CD4-positive, alpha-beta memory T cell (primary cell): ENCODE data around the gene BHLHE23. TPM values are rescaled to one million over a fixed set of nuclear protein-coding genes. Genes with fewer than 3 reads are reported as not detected.
"Not testable (repeated sequence)": the region's sequence is repeated elsewhere in the genome, so short reads cannot be mapped to it uniquely, and the experiment has no call there.

Experiments
- CTCF ChIA-PET: fragments of 350-600 bp; sonication (Branson Sonifier 250); formaldehyde crosslinking; loops from one replicate; lab custom pipeline; 2021; ENCODE audit warnings: inconsistent platforms; ENCODE audit not compliant: partially characterized antibody; lab: Charles Lee
- POLR2A ChIA-PET: fragments of 350-600 bp; sonication (Branson Sonifier 250); formaldehyde crosslinking; loops from one replicate; lab custom pipeline; 2021; ENCODE audit not compliant: partially characterized antibody; lab: Charles Lee
- DNase-seq, 5 donors: peaks; one replicate each; pipeline versions ENCODE4 v3.0.0 to v3.0.0-alpha.2; 2020 to 2022; ENCODE audit warnings: mixed read lengths in 1 of 5
- H3K27ac ChIP-seq: one replicate; pipeline ENCODE4 v1.7.0; 2013; ENCODE audit warnings: low read depth, low read length
- H3K27me3 ChIP-seq: 2 replicates; pipeline ENCODE4 v1.7.0; 2013; ENCODE audit warnings: mild to moderate bottlenecking, low read length, moderate library complexity; ENCODE audit not compliant: insufficient read depth
- H3K36me3 ChIP-seq: 2 replicates; pipeline ENCODE4 v1.7.0; 2013; ENCODE audit warnings: mild to moderate bottlenecking, low read length, moderate library complexity; ENCODE audit not compliant: insufficient read depth
- H3K4me1 ChIP-seq: 2 replicates; pipeline ENCODE4 v1.7.0; 2013; ENCODE audit warnings: mild to moderate bottlenecking, low read length, moderate library complexity; ENCODE audit not compliant: insufficient read depth
- H3K4me3 ChIP-seq, 2 donors: one replicate each; pipeline ENCODE4 v1.7.0; 2013; ENCODE audit warnings: low read length in 2 of 2, mild to moderate bottlenecking in 1 of 2
- H3K9me3 ChIP-seq, 2 donors: one replicate each; pipeline ENCODE4 v1.7.0; 2013; ENCODE audit warnings: low read length in 2 of 2, control low read depth in 1 of 2; ENCODE audit not compliant: control insufficient read depth in 1 of 2
- H3K27ac Mint-ChIP-seq, 7 donors: one replicate each; pipeline ENCODE4 v1.8.0; 2020 to 2021; ENCODE audit warnings: mixed read lengths in 7 of 7, mild to moderate bottlenecking in 6 of 7, inconsistent platforms in 3 of 7, moderate library complexity in 3 of 7
- H3K27me3 Mint-ChIP-seq, 2 donors: one replicate each; pipeline ENCODE4 v1.8.0; 2020 to 2021; ENCODE audit warnings: mixed read lengths in 2 of 2
- H3K36me3 Mint-ChIP-seq, 2 donors: one replicate each; pipeline ENCODE4 v1.8.0; 2020 to 2021; ENCODE audit warnings: mixed read lengths in 2 of 2, inconsistent platforms in 1 of 2, mild to moderate bottlenecking in 1 of 2
- H3K4me1 Mint-ChIP-seq, 4 donors: one replicate each; pipeline ENCODE4 v1.8.0; 2020 to 2021; ENCODE audit warnings: mixed read lengths in 4 of 4, mild to moderate bottlenecking in 1 of 4
- H3K4me3 Mint-ChIP-seq, 8 donors: one replicate each; pipeline ENCODE4 v1.8.0; 2020 to 2021; ENCODE audit warnings: mixed read lengths in 8 of 8, mild to moderate bottlenecking in 7 of 8, moderate library complexity in 6 of 8, inconsistent platforms in 3 of 8
- H3K9me3 Mint-ChIP-seq, 8 donors: one replicate each; pipeline ENCODE4 v1.8.0; 2020 to 2021; ENCODE audit warnings: mixed read lengths in 8 of 8, mild to moderate bottlenecking in 5 of 8, inconsistent platforms in 3 of 8, moderate library complexity in 1 of 8
- intact Hi-C: fragments of 100-400 bp; cut with micrococcal nuclease; formaldehyde crosslinking; loops from one replicate; pipeline ENCODE4 v1.15.1; 2023
- polyA plus RNA-seq, 2 donors: library from polyadenylated mRNA; unstranded; fragments of 300-500 nt; fragmentation: Illumina TruSeq; gene quantifications; one replicate each; pipeline ENCODE4 v1.2.3, GENCODE V29; 2021
- total RNA-seq, 2 experiments: library from RNA; stranded (reverse); gene quantifications; one replicate each; pipeline ENCODE4 v1.2.3, GENCODE V29; 2021

The BHLHE23 gene
- total and polyA plus RNA-seq, 4 experiments from 2014 or later = not detected

DNA sequence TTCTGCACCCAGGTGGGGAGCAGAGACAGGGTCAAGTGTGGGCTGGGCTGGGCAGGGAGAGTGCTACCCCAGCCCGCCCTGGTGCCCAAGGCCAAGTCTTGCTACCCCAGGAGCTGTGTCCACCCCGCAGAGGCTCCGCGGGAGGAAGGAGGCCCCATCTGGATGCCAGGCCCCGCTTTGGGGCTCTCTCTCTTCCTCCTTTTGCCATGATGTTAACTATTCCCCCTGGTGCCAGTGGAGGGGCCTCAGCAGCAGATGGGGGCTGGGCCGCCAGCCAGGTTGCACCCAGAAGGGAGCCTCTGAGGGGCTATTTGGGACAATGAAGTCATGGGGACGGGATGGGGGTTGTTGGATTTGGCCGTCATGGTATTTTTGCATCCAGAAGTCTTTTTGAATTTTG, 45.0 kb downstream of the BHLHE23 start:
- Mint-ChIP-seq H3K4me1 (peaks cover 0 to 3% (median 0%) of the 10 kb centered on the region in 4 donors), H3K36me3 (no peaks in the 10 kb centered on the region), H3K4me3 (no peak overlapping the region), H3K27ac (no peak overlapping the region), H3K9me3 (no peaks in the 10 kb centered on the region), H3K27me3 (no peaks in the 10 kb centered on the region)
- Histone ChIP-seq H3K4me3 (no peak overlapping the region), H3K9me3 (no peaks in the 10 kb centered on the region), H3K36me3 (no peaks in the 10 kb centered on the region), H3K27me3 (no peaks in the 10 kb centered on the region), H3K27ac (no peak overlapping the region), H3K4me1 (no peaks in the 10 kb centered on the region)
- intact Hi-C loops = no loop called here
- DNase-seq = no peak
- POLR2A ChIA-PET = no interaction called here
- CTCF ChIA-PET = no interaction called here

GRCh38 chr20:62961310-62961783, 45.4 kb downstream of the BHLHE23 start:
- no peaks in the 10 kb centered on the region for H3K36me3 ChIP-seq
- Mint-ChIP-seq H3K9me3 (no peaks in the 10 kb centered on the region), H3K4me1 (peaks cover 0 to 3% (median 0%) of the 10 kb centered on the region in 4 donors), H3K27me3 (no peaks in the 10 kb centered on the region), H3K36me3 (no peaks in the 10 kb centered on the region), H3K4me3 (no peak overlapping the region), H3K27ac (no peak overlapping the region)
- no peak overlapping the region for H3K27ac ChIP-seq
- POLR2A ChIA-PET = no interaction called here
- H3K27me3 ChIP-seq = no peaks in the 10 kb centered on the region
- CTCF ChIA-PET = no interaction called here
- no peaks in the 10 kb centered on the region for H3K4me1 ChIP-seq
- H3K9me3 ChIP-seq = no peaks in the 10 kb centered on the region
- intact Hi-C loops = no loop called here
- no peak for DNase-seq
- H3K4me3 ChIP-seq = no peak overlapping the region

- H3K4me1 ChIP-seq, H3K9me3 ChIP-seq, POLR2A ChIA-PET, H3K27ac Mint-ChIP-seq, H3K27me3 Mint-ChIP-seq, H3K36me3 Mint-ChIP-seq, H3K4me3 ChIP-seq, H3K4me3 Mint-ChIP-seq, intact Hi-C loops, H3K4me1 Mint-ChIP-seq, H3K9me3 Mint-ChIP-seq, H3K27me3 ChIP-seq, H3K36me3 ChIP-seq, H3K27ac ChIP-seq: not testable (repeated sequence)
- peak in 1 of 5 donors; percentile 24 for DNase-seq
- CTCF ChIA-PET = interaction anchor here (0.7 to 1.2 kb wide), 2 partner anchors 9 to 12 kb away, joined by 3 to 4 read pairs; no protein-coding TSS in a partner anchor
These were observed 46.1 kb downstream of the BHLHE23 start for GRCh38 chr20:62960446-62961309.

- intact Hi-C loops = loop anchor here (10.0 kb wide), 1 partner anchor 45 kb away; the partner anchor contains the start of gene BHLHE23
- no peak overlapping the region for H3K27ac ChIP-seq
- no peaks in the 10 kb centered on the region for H3K9me3 ChIP-seq
- Mint-ChIP-seq H3K9me3 (no peaks in the 10 kb centered on the region), H3K36me3 (no peaks in the 10 kb centered on the region), H3K4me1 (peaks cover 0 to 3% (median 0%) of the 10 kb centered on the region in 4 donors), H3K27ac (peak overlapping the region in 1 of 7 donors; percentile 7), H3K27me3 (no peaks in the 10 kb centered on the region), H3K4me3 (no peak overlapping the region)
- no peaks in the 10 kb centered on the region for H3K27me3 ChIP-seq
- no peak overlapping the region for H3K4me3 ChIP-seq
- no peaks in the 10 kb centered on the region for H3K36me3 ChIP-seq
- DNase-seq = peak in 1 of 5 donors; percentile 24
- H3K4me1 ChIP-seq = no peaks in the 10 kb centered on the region
- ChIA-PET POLR2A (no interaction called here), CTCF (interaction anchor here (0.7 to 1.2 kb wide), 3 partner anchors 10 to 59 kb away, joined by 3 to 4 read pairs (median 3); no protein-coding TSS in a partner anchor)
These were observed 46.7 kb downstream of the BHLHE23 start for GRCh38 chr20:62959998-62960436.

GRCh38 chr20:62959101-62959971, 47.4 kb downstream of the BHLHE23 start:
- no peak overlapping the region for H3K27ac ChIP-seq
- CTCF ChIA-PET = interaction anchor here (0.7 to 1.2 kb wide), 3 partner anchors 10 to 58 kb away, joined by 3 to 4 read pairs (median 3); no protein-coding TSS in a partner anchor
- Mint-ChIP-seq H3K27me3 (no peaks in the 10 kb centered on the region), H3K27ac (peak overlapping the region in 1 of 7 donors; percentile 7), H3K36me3 (no peaks in the 10 kb centered on the region), H3K4me1 (peaks cover 0 to 8% (median 5%) of the 10 kb centered on the region in 4 donors), H3K4me3 (no peak overlapping the region), H3K9me3 (no peaks in the 10 kb centered on the region)
- DNase-seq = peak in 1 of 5 donors; percentile 28
- intact Hi-C loops = loop anchor here (10.0 kb wide), 1 partner anchor 45 kb away; the partner anchor contains the start of gene BHLHE23
- no peaks in the 10 kb centered on the region for H3K27me3 ChIP-seq
- POLR2A ChIA-PET = no interaction called here
- H3K9me3 ChIP-seq = no peaks in the 10 kb centered on the region
- H3K4me3 ChIP-seq = no peak overlapping the region
- H3K4me1 ChIP-seq = peaks cover 6% of the 10 kb centered on the region
- no peaks in the 10 kb centered on the region for H3K36me3 ChIP-seq

GRCh38 chr20:62958388-62959100, 48.2 kb downstream of the BHLHE23 start:
- H3K4me1 Mint-ChIP-seq = peaks cover 5 to 16% (median 11%) of the 10 kb centered on the region in 4 donors
- POLR2A ChIA-PET = no interaction called here
- no peak overlapping the region for H3K27ac Mint-ChIP-seq

More at GRCh38 chr20:62958388-62959100, 48.2 kb downstream of the BHLHE23 start:
- Histone ChIP-seq H3K27me3 (no peaks in the 10 kb centered on the region), H3K4me3 (no peak overlapping the region), H3K4me1 (peaks cover 12% of the 10 kb centered on the region), H3K27ac (no peak overlapping the region), H3K36me3 (no peaks in the 10 kb centered on the region), H3K9me3 (no peaks in the 10 kb centered on the region)
- intact Hi-C loops = loop anchor here (10.0 kb wide), 1 partner anchor 46 kb away; the partner anchor contains the start of gene BHLHE23
- peaks cover 0 to 3% of the 10 kb centered on the region in 2 donors for H3K36me3 Mint-ChIP-seq
- CTCF ChIA-PET = interaction anchor here (1.2 kb wide), 1 partner anchor 57 kb away, joined by 3 read pairs; no protein-coding TSS in a partner anchor
- no peaks in the 10 kb centered on the region for H3K27me3 Mint-ChIP-seq
- no peaks in the 10 kb centered on the region for H3K9me3 Mint-ChIP-seq
- peak in 1 of 5 donors; percentile 30 for DNase-seq
- H3K4me3 Mint-ChIP-seq = no peak overlapping the region
